ENCODE data around the gene MAEA.

Gene MAEA

GRCh38 chr4:1249148-1249730 is 40.5 kb upstream of the MAEA start:
- peak overlapping the region; percentile 57 for H3K4me3 ChIP-seq (ENCODE audit: low read length)
- peak; percentile 71 for DNase-seq (ENCODE audit: low read depth, low spot score)

GRCh38 chr4:1249731-1250526 is 39.8 kb upstream of the MAEA start:
- DNase-seq (ENCODE audit: low read depth, low spot score): no peak
- H3K4me3 ChIP-seq (ENCODE audit: low read length): peak overlapping the region; percentile 57

- no peak for DNase-seq (ENCODE audit: low read depth, low spot score)
- H3K4me3 ChIP-seq (ENCODE audit: low read length): no peak overlapping the region
Measured at GRCh38 chr4:1250527-1250812, 39.2 kb upstream of the MAEA start.

GRCh38 chr4:1250921-1251772 is 38.5 kb upstream of the MAEA start:
- H3K4me3 ChIP-seq (ENCODE audit: low read length): no peak overlapping the region
- no peak for DNase-seq (ENCODE audit: low read depth, low spot score)

DNA sequence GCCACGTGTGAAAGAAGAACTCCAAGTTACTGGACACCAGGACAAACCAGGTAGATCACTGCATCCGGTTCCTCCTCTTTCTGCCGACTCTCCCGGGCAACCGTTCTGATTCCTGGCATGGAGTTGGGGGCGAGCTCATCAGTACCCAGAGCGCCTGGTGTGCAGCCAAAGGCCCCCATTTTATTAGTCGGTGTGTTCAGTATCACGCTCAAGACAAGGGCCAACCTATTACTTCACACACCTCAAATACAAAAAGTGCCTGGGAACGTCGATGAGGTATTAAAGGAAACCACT is 38.0 kb upstream of the MAEA start:
- no peak overlapping the region for H3K4me3 ChIP-seq (ENCODE audit: low read length)
- DNase-seq (ENCODE audit: low read depth, low spot score): no peak

DNA sequence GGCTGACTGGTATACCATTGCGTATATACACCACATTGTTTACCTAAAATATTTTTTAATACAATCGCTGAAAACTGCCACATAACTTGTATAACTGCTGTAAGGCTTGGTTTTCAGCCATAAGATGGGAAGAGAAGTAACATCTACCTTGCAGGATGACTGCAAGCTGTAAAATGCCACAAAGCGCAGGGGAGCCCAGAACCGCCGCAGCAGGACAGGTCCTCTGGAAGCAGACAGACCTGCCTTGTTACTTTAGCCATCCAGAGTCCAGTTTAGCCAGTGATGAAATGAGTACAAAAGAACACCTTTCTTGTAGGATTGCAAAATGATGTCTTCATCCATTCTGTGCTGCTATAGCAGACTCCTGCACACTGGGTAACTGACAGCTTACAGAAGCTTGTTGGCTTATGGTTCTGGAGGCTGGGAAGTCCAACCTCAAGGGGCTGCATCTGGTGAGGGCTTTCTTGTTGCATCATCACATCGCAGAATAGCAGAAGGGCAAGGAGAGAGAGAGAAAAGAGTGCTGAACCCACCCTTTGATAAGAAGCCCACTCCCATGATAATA is 36.7 kb upstream of the MAEA start:
- DNase-seq (ENCODE audit: low read depth, low spot score): no peak
- H3K4me3 ChIP-seq (ENCODE audit: low read length): no peak overlapping the region

- no peak for DNase-seq (ENCODE audit: low read depth, low spot score)
Measured at GRCh38 chr4:1253831-1254230, 35.9 kb upstream of the MAEA start.

GRCh38 chr4:1255151-1255550 is 34.5 kb upstream of the MAEA start:
- DNase-seq (ENCODE audit: low read depth, low spot score): no peak
- H3K4me3 ChIP-seq (ENCODE audit: low read length): no peak overlapping the region

More at GRCh38 chr4:1253831-1254230, 35.9 kb upstream of the MAEA start:
- no peak overlapping the region for H3K4me3 ChIP-seq (ENCODE audit: low read length)

DNA sequence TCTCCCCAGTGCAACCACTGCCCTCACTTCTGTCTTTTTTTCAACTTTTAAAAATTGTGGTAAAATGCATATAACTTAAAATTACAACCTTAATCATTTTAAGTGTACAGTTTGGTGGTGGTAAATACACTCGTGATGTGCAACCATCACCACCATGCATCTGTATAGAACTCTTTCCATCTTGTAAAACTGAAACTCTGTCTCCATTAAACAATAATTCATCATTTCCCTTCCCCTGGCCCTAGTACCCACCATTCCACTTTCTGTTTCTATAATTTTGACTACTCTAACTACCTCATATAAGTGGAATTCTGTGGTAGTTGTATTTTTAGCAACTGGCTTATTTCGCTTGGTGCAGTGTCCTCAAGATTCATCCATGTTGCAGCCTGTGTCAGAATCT is 34.0 kb upstream of the MAEA start:
- no peak overlapping the region for H3K4me3 ChIP-seq (ENCODE audit: low read length)
- DNase-seq (ENCODE audit: low read depth, low spot score): no peak

GRCh38 chr4:1258457-1258856 is 31.2 kb upstream of the MAEA start:
- no peak for DNase-seq (ENCODE audit: low read depth, low spot score)
- no peak overlapping the region for H3K4me3 ChIP-seq (ENCODE audit: low read length)

GRCh38 chr4:1259966-1260365 is 29.7 kb upstream of the MAEA start:
- no peak for DNase-seq (ENCODE audit: low read depth, low spot score)
- H3K4me3 ChIP-seq (ENCODE audit: low read length): no peak overlapping the region

DNA sequence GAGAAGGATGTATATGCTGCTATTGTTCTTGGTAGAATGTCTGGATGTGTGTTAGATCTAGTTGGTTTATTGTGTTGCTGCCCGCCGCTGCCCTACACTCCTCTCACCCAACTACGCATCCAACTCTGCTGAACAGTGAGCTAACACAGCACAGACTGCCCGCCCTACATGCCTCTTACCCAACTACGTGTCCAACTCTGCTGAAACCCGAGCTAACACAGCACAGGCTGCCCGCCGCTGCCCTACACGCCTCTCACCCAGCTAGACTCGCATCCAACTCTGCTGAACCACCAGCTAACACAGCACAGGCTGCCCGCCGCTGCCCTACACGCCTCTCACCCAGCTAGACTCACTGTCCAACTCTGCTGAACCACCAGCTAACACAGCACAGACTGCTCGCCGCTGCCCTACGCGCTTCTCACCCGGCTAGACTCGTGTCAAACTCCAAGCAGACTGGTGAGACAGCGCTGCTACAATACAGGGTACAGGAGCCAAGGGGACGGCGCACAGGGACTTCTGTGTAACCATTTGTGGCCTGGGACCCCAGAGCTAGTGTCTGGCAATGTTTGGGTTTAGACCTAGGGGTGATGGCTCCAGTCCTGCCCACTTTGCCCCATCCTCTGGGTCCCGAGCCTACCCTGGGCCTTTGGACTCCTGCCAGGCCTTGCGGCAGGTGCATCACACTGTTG is 29.1 kb upstream of the MAEA start:
- no peak for DNase-seq (ENCODE audit: low read depth, low spot score)
- H3K4me3 ChIP-seq (ENCODE audit: low read length): no peak overlapping the region

DNA sequence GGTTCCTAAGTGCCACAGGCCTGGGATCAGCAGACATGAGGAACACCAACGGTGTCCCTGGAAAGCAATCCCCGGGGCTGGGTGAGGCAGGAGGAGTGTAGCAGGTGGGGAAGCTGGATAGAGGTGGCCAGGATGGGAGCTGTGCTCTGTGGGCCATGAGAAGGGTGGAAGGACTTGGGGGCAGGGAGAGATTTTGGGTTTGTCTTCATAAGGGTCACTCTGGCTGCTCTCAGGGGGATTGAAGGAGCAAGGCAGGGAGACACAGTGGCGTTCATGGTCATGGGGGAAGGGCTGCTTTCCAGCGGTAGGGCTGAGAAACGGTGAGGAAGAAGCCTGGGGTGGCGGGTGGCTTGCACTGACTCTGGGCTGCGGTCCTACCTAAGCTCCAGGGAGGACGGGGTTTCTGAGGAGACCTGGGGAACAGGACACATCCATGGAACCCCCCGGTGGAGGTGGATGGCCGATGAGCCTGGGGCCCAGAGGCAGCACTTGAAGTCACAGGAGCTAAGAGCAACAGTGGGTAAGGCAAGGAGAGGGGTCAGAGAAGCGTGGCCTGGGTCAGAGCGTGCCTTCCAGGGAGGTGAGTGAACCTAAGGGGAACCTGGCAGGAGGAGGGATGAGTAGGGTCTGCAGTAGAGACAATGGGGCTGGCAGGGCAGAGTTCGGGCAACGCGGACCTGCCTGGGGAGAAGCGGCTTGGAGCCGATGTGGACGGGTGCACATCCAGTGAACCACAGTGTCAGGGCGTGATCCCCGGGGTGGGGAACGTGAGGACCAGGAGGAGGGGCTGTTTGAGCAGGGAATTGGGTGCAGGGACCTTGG is 28.4 kb upstream of the MAEA start:
- H3K4me3 ChIP-seq (ENCODE audit: low read length): no peak overlapping the region

DNA sequence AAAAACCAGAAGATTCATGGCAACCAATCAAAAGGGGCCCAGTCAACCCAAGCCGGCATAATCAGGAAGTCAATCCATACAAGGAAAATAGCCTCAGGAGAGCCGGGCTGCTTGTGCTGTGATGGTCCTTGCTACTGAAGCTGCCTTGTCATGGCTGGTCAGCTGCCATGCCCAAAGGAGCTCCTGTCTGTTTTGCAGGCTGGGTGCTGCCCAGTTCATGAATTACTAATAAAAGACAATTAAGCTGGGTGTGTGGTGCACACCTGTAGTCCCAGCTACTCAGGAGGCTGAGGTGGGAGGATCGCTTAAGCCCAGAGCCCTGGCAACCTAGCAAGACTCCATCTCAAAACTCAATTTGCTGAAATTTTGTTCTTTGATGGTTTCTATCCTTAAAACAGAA is 24.7 kb upstream of the MAEA start:
- DNase-seq (ENCODE audit: low read depth, low spot score): no peak
- no peak overlapping the region for H3K4me3 ChIP-seq (ENCODE audit: low read length)

More for the DNA sequence above, 28.4 kb upstream of the MAEA start:
- no peak for DNase-seq (ENCODE audit: low read depth, low spot score)

GRCh38 chr4:1265351-1265750 is 24.3 kb upstream of the MAEA start:
- DNase-seq (ENCODE audit: low read depth, low spot score): no peak
- H3K4me3 ChIP-seq (ENCODE audit: low read length): no peak overlapping the region

- no peak overlapping the region for H3K4me3 ChIP-seq (ENCODE audit: low read length)
- peak; percentile 52 for DNase-seq (ENCODE audit: low read depth, low spot score)
Measured at GRCh38 chr4:1266881-1267763, 22.6 kb upstream of the MAEA start.

DNA sequence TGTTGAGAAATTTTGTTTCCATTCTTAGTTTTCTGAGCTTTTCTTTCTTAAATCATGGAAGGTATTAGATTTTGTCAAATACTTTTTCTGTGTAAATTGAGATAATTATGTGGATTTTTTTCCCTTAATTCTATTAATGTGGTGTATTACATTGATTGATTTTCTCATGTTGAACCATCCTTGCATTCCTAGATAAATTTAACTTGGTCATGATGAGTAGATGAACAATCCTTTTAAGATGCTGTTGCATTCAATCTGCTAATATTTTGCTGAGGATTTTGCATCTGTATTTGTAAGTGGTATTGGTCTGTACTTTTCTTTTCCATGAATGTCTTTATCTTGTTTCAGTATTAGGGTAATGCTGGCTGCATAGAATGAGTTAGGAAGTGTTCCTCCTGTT is 20.5 kb upstream of the MAEA start:
- no peak for DNase-seq (ENCODE audit: low read depth, low spot score)
- no peak overlapping the region for H3K4me3 ChIP-seq (ENCODE audit: low read length)

- no peak for DNase-seq (ENCODE audit: low read depth, low spot score)
- no peak overlapping the region for H3K4me3 ChIP-seq (ENCODE audit: low read length)
Measured at GRCh38 chr4:1271686-1272085, 18.0 kb upstream of the MAEA start.
